ENCODE data around the gene PICK1. TPM values are rescaled to one million over a fixed set of nuclear protein-coding genes. Genes with fewer than 3 reads are reported as not detected.

Gene PICK1
- total and polyA plus RNA-seq, 10 of the 15 experiments (the other 5 are each of a cell fraction or from before 2014, with no cell fraction given) = 0.07 to 19.2 (median 10.9) TPM

DNA sequence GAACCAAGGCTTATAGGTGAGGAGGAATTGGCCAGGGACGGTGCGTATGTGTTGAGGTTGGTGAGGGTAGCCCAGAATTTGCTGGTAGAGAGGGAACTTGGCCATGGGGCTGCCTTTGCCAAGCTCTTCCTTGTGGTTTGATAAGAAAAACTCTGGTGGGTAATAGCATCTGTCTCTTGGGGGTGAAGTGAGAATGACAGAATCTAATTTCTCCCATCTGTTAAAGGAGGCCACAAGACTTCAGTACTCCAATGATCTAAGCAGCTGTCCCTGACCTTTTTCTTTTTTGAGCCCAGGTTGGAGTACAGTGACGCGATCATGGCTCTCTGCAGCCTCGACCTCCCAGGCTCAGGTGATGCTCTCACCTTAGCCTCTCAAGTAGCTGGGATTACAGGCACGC lies 36.0 kb upstream of the PICK1 start:
- Histone ChIP-seq H2AFZ (ENCODE audit: control insufficient read depth, low read depth, low read length) (no peak overlapping the region), H3K27ac (ENCODE audit: control insufficient read depth, insufficient read depth) (no peak overlapping the region), H3K79me2 (ENCODE audit: control insufficient read depth, insufficient read depth, low read length) (no peaks in the 10 kb centered on the region), H3K4me2 (ENCODE audit: control insufficient read depth, insufficient read depth) (no peak overlapping the region), H3K4me1 (ENCODE audit: control insufficient read depth, insufficient read depth, low read length) (no peaks in the 10 kb centered on the region), H3K9ac (ENCODE audit: control insufficient read depth, insufficient read depth, low read length) (no peak overlapping the region), H3K4me3 (no peak overlapping the region), H3K36me3 (ENCODE audit: control insufficient read depth in 2 of 2, insufficient read depth in 2 of 2, low read length in 1 of 2) (no peaks in the 10 kb centered on the region), H3K27me3 (replicated peaks in 1 of 2; ENCODE audit: control insufficient read depth in 2 of 2, insufficient read depth in 2 of 2, low read length in 1 of 2) (0 out of 4 replicates have a peak, but pooled peaks cover 0 to 4% of the 10 kb centered on the region in 2 experiments), H4K20me1 (ENCODE audit: control insufficient read depth, insufficient read depth) (no peaks in the 10 kb centered on the region), H3K9me3 (replicated peaks; ENCODE audit: control insufficient read depth, insufficient read depth, low read length) (no peaks in the 10 kb centered on the region)
- ChIA-PET SMC1A (ENCODE audit: uncharacterized antibody, unreplicated experiment) (no interaction called here), POLR2A (no interaction called here), CTCF (no interaction called here), RAD21 (ENCODE audit: unreplicated experiment) (no interaction called here)
- WGBS (ENCODE audit: insufficient coverage, insufficient replicate concordance, low lambda C conversion rate, missing lambda C conversion rate) = 54% methylated on average over 6 of the region's 6 CpGs
- ATAC-seq = no peak
- intact Hi-C loops (cut with micrococcal nuclease; ENCODE audit: unreplicated experiment) (no loop called here), in situ Hi-C loops (cut with MboI) (no loop called here)
- no peak for FAIRE-seq
- no peak for DNase-seq (ENCODE audit: low read depth, low spot score)
- no peak for TF ChIP-seq MAX (IDR thresholded peaks at IDR 0.05; ENCODE audit: low read depth, low read length)
- no peak for TF ChIP-seq IKZF2 (IDR thresholded peaks at IDR 0.05)
- TF ChIP-seq HDAC2 (IDR thresholded peaks at IDR 0.05) = no peak
- TF ChIP-seq KAT2A (conservative IDR thresholded peaks at IDR 0.05; ENCODE audit: control insufficient read depth, low read depth, low read length) = no peak
- TF ChIP-seq KLF5 (IDR thresholded peaks at IDR 0.05; ENCODE audit: partially characterized antibody) = no peak
- TF ChIP-seq, protein P1, sequence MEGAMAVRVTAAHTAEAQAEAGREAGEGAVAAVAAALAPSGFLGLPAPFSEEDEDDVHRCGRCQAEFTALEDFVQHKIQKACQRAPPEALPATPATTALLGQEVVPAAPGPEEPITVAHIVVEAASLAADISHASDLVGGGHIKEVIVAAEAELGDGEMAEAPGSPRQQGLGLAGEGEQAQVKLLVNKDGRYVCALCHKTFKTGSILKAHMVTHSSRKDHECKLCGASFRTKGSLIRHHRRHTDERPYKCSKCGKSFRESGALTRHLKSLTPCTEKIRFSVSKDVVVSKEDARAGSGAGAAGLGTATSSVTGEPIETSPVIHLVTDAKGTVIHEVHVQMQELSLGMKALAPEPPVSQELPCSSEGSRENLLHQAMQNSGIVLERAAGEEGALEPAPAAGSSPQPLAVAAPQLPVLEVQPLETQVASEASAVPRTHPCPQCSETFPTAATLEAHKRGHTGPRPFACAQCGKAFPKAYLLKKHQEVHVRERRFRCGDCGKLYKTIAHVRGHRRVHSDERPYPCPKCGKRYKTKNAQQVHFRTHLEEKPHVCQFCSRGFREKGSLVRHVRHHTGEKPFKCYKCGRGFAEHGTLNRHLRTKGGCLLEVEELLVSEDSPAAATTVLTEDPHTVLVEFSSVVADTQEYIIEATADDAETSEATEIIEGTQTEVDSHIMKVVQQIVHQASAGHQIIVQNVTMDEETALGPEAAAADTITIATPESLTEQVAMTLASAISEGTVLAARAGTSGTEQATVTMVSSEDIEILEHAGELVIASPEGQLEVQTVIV (IDR thresholded peaks at IDR 0.05; ENCODE audit: borderline replicate concordance, partially characterized antibody) = no peak
- no peak for TF ChIP-seq SMC3 (IDR thresholded peaks at IDR 0.05; ENCODE audit: borderline replicate concordance, low read length)
- TF ChIP-seq ZBTB11 (CRISPR knock-in tag; IDR thresholded peaks at IDR 0.05) = no peak
- no peak for TF ChIP-seq SMAD1 (IDR thresholded peaks at IDR 0.05; ENCODE audit: low read depth, partially characterized antibody)
- TF ChIP-seq CREM (IDR thresholded peaks at IDR 0.05; ENCODE audit: low read depth) = no peak
- TF ChIP-seq PAX5 (IDR thresholded peaks at IDR 0.05; ENCODE audit: borderline replicate concordance, low read depth, low read length) = no peak
- TF ChIP-seq SKIL (IDR thresholded peaks at IDR 0.05; ENCODE audit: low read depth, poor library complexity, severe bottlenecking) = no peak
- BruUV-seq (replicated peaks) = no TSS peak
